Keratinocyte (primary cell): ENCODE data around the gene ESYT3.

Experiments used
- CTCF ChIP-seq, 3 experiments: IDR thresholded peaks in 1 of 3; conservative IDR thresholded peaks in 1 of 3; optimal IDR thresholded peaks in 1 of 3; 2 replicates in 2 of 3; 3 replicates in 1 of 3; pipeline versions ENCODE3 to v1.5.1; 2011; ENCODE audit warnings: low read length in 3 of 3, mild to moderate bottlenecking in 3 of 3, moderate library complexity in 2 of 3, control low read depth in 1 of 3, inconsistent platforms in 1 of 3; ENCODE audit not compliant: insufficient read depth in 2 of 3; ENCODE audit errors: extremely low read depth in 1 of 3
- EZH2 ChIP-seq: IDR thresholded peaks from one replicate; pipeline ENCODE4 v1.6.1; 2012; ENCODE audit warnings: inconsistent platforms, mild to moderate bottlenecking, low read length, moderate library complexity

GRCh38 chr3:138460536-138461205 lies 26.3 kb downstream of the ESYT3 start:
- TF ChIP-seq CTCF (optimal IDR thresholded peaks at IDR 0.05 in 1 of 3, IDR thresholded peaks at IDR 0.05 in 1 of 3, conservative IDR thresholded peaks at IDR 0.05 in 1 of 3; ENCODE audit: extremely low read depth in 1 of 3, insufficient read depth in 2 of 3, low read length in 3 of 3) (no peak), EZH2 (no peak)
